CD4-positive, alpha-beta T cell (primary cell): Measurements from ENCODE around the gene RYR2. TPM values are rescaled to one million over a fixed set of nuclear protein-coding genes. Genes with fewer than 3 reads are reported as not detected.

ENCODE experiments used
- ATAC-seq: fragments of 200-7000 bp; cut with Tn5 transposase; one replicate; pipeline ENCODE4 v1.10.0; 2022; ENCODE audit warnings: mild to moderate bottlenecking; ENCODE audit not compliant: poor library complexity
- CTCF ChIA-PET: fragments of 350-600 bp; sonication (Branson Sonifier 250); formaldehyde crosslinking; loops from one replicate; lab custom pipeline; 2021; ENCODE audit warnings: antibody characterized with exemption, inconsistent platforms; lab: Charles Lee
- POLR2A ChIA-PET: fragments of 350-600 bp; sonication (Branson Sonifier 250); formaldehyde crosslinking; loops from one replicate; lab custom pipeline; 2021; ENCODE audit warnings: antibody characterized with exemption, inconsistent platforms; lab: Charles Lee
- DNase-seq, 14 experiments: peaks; one replicate each; pipeline ENCODE4 v3.0.0-alpha.2; 2013 to 2020; ENCODE audit warnings: mixed read lengths in 2 of 14
- H3K27ac ChIP-seq, 2 donors: one replicate each; pipeline versions ENCODE4 v1.5.1 to v1.7.0; 2013; ENCODE audit warnings: low read length in 2 of 2, low read depth in 1 of 2, mild to moderate bottlenecking in 1 of 2
- H3K27me3 ChIP-seq, 2 experiments: 1 replicate in 1 of 2; 2 replicates in 1 of 2; pipeline versions ENCODE4 v1.6.1 to v1.7.0; 2013; ENCODE audit warnings: low read length in 2 of 2, control low read depth in 1 of 2, mild to moderate bottlenecking in 1 of 2, moderate library complexity in 1 of 2; ENCODE audit not compliant: insufficient read depth in 2 of 2, control insufficient read depth in 1 of 2
- H3K36me3 ChIP-seq: one replicate; pipeline ENCODE4 v1.6.1; 2013; ENCODE audit warnings: low read length, control low read depth; ENCODE audit not compliant: insufficient read depth
- H3K4me1 ChIP-seq: one replicate; pipeline ENCODE4 v1.6.1; 2013; ENCODE audit warnings: low read length, control low read depth; ENCODE audit not compliant: insufficient read depth
- H3K4me3 ChIP-seq: one replicate; pipeline ENCODE4 v1.5.1; 2013; ENCODE audit warnings: mild to moderate bottlenecking, low read length, moderate library complexity
- H3K9me3 ChIP-seq, 2 experiments: 1 replicate in 1 of 2; 2 replicates in 1 of 2; pipeline versions ENCODE4 v1.6.1 to v1.7.0; 2013; ENCODE audit warnings: low read length in 2 of 2, mild to moderate bottlenecking in 2 of 2, control low read depth in 1 of 2, moderate library complexity in 1 of 2; ENCODE audit not compliant: control insufficient read depth in 1 of 2, insufficient read depth in 1 of 2
- H3K27ac Mint-ChIP-seq: one replicate; pipeline ENCODE4 v1.8.0; 2020; ENCODE audit warnings: mixed read lengths
- H3K27me3 Mint-ChIP-seq: one replicate; pipeline ENCODE4 v1.8.0; 2021; ENCODE audit warnings: mixed read lengths
- H3K36me3 Mint-ChIP-seq: one replicate; pipeline ENCODE4 v1.8.0; 2021; ENCODE audit warnings: low read depth, mixed read lengths
- H3K4me1 Mint-ChIP-seq: one replicate; pipeline ENCODE4 v1.8.0; 2021; ENCODE audit warnings: low read depth, mixed read lengths
- H3K4me3 Mint-ChIP-seq: one replicate; pipeline ENCODE4 v1.8.0; 2020; ENCODE audit warnings: mild to moderate bottlenecking, mixed read lengths
- H3K9me3 Mint-ChIP-seq: one replicate; pipeline ENCODE4 v1.8.0; 2020; ENCODE audit warnings: mixed read lengths
- intact Hi-C, 2 experiments: fragments of 100-400 bp; cut with DNase I in 1 of 2; cut with micrococcal nuclease in 1 of 2; formaldehyde crosslinking; loops; one replicate each; pipeline versions ENCODE4 v1.15.1 to v1.9.0; 2023 to 2025; cut with DNase I, micrococcal nuclease
- polyA plus RNA-seq, 2 donors: library from polyadenylated mRNA; unstranded; fragments of 120-200 nt; gene quantifications; one replicate each; pipeline ENCODE4 v1.2.1, GENCODE V29; 2013
- total RNA-seq, 174 experiments: library from RNA in 2 of 174; stranded (reverse) in 2 of 174; gene quantifications; one replicate each; pipeline ENCODE4 v1.2.3 and lab custom pipeline; 2021 to 2026
- TF ChIP-seq, protein P1 (sequence below): fragments of 200-600 bp; IDR thresholded peaks from one replicate; pipeline ENCODE4 v1.8.0; 2022; ENCODE audit warnings: antibody characterized with exemption, mild to moderate bottlenecking

The RYR2 gene
- total RNA-seq: not detected
- 0.15 TPM for polyA plus RNA-seq (2013, experiment 1 of 2)
- polyA plus RNA-seq (2013, experiment 2 of 2): 0.08 TPM
- 0 to 2.0 (median 0.07) reads per million in 172 experiments for total RNA-seq (lab: John Stamatoyannopoulos, UW)

DNA sequence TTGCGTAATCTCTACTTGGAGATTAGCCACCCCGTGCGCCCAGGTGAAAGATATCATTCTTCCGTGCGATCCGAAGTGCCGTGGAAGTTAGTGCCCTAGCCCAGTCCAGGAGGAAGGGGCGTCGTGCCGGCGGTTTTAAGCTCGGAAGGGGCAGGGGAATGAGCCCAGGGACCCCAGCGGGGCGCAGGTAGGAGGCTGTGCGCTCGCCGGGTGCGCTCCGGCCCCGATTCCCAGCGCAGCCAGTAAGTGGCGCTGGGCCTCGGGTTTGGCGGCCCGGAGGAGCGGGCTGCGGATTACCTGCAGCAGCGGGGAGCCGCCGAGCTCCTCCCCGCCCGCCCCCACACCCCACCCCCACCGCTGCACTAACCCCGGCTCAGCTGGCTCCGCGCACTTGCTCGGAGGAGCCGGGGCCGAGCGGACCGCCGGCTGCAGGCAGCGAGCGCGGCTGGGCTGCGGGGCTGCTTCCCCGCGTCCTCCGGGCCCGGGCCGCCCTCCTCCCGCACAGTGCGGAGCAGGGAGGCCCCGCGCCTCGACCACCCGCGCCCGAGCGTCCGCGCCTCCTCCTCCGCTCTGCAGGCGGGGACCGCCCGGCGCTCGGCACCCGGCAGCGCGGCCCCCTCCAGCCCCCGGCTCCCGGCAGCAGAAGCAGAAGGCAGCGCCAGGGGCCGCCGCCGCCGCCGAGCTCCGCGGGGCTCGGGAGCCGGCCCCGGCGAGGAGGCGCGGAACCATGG, at the start of gene RYR2:
Gene RYR2, plus strand, starts transcription at position 390 of the 731 bp plus-strand sequence. Its CDS starts 338 bp downstream, at position 728.
- intact Hi-C loops: no loop called here
- Histone ChIP-seq H3K4me1 (no peaks in the 10 kb centered on the region), H3K27ac (no peak within 1 kb of the TSS), H3K9me3 (peaks cover 0 to 6% of the 10 kb centered on the region in 2 experiments), H3K36me3 (no peaks in the 10 kb centered on the region), H3K27me3 (peaks cover 28 to 44% of the 10 kb centered on the region in 2 experiments), H3K4me3 (no peak within 1 kb of the TSS)
- Mint-ChIP-seq H3K36me3 (no peaks in the 10 kb centered on the region), H3K4me1 (peaks cover 14% of the 10 kb centered on the region), H3K4me3 (peak within 1 kb of the TSS; percentile 1), H3K9me3 (no peaks in the 10 kb centered on the region), H3K27me3 (peaks cover 42% of the 10 kb centered on the region), H3K27ac (no peak within 1 kb of the TSS)
- ChIA-PET CTCF (no interaction called here), POLR2A (no interaction called here)
- DNase-seq: no peak
- no peak for ATAC-seq
- TF ChIP-seq, protein P1, sequence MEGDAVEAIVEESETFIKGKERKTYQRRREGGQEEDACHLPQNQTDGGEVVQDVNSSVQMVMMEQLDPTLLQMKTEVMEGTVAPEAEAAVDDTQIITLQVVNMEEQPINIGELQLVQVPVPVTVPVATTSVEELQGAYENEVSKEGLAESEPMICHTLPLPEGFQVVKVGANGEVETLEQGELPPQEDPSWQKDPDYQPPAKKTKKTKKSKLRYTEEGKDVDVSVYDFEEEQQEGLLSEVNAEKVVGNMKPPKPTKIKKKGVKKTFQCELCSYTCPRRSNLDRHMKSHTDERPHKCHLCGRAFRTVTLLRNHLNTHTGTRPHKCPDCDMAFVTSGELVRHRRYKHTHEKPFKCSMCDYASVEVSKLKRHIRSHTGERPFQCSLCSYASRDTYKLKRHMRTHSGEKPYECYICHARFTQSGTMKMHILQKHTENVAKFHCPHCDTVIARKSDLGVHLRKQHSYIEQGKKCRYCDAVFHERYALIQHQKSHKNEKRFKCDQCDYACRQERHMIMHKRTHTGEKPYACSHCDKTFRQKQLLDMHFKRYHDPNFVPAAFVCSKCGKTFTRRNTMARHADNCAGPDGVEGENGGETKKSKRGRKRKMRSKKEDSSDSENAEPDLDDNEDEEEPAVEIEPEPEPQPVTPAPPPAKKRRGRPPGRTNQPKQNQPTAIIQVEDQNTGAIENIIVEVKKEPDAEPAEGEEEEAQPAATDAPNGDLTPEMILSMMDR: no peak

DNA sequence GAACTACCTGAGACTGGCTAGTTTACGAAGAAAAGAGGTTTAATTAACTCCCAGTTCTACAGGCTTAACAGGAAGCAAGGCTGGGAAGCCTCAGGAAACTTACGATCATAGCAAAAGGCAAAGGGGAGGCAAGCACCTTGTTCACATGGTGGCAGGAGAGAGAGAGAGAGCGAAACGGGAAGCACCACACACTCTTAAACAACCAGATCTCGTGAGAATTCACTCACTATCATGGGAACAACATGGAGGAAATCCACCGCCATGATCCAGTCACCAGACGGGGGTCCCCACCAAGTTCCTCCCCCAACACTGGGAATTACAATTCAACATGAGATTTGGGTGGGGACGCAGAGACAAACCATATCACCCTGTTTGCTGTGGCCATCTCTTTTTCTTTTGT, 49.5 kb upstream of the RYR2 start:
- no peaks in the 10 kb centered on the region for H3K4me1 Mint-ChIP-seq
- intact Hi-C loops: no loop called here
- TF ChIP-seq, protein P1: no peak
- Histone ChIP-seq H3K9me3 (peaks cover 0 to 3% of the 10 kb centered on the region in 2 experiments), H3K4me1 (no peaks in the 10 kb centered on the region), H3K4me3 (no peak overlapping the region), H3K27me3 (no peaks in the 10 kb centered on the region), H3K36me3 (no peaks in the 10 kb centered on the region), H3K27ac (no peak overlapping the region)
- no peak overlapping the region for H3K4me3 Mint-ChIP-seq
- no peaks in the 10 kb centered on the region for H3K36me3 Mint-ChIP-seq
- DNase-seq: no peak
- no peak overlapping the region for H3K27ac Mint-ChIP-seq
- CTCF ChIA-PET: no interaction called here
- POLR2A ChIA-PET: no interaction called here
- ATAC-seq: no peak
- peaks cover 12% of the 10 kb centered on the region for H3K9me3 Mint-ChIP-seq
- peaks cover 16% of the 10 kb centered on the region for H3K27me3 Mint-ChIP-seq

DNA sequence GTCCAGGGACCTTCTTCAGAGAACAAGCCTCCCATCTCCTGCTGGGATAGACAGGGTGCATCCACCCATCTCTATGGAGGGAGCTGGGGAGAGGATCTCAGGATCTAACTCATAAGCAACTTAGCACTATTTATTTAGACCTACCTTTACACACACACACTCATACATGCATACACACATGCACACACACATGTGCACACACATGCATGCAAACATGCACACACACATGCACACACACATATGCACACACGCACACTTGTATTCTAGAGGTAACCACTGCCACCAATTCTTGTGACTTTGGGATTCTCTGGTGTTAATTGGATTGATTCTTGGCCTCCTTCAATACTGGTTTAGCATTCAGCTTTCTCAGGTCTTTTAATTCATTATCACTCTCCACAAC, 47.5 kb upstream of the RYR2 start:
- ChIA-PET POLR2A (no interaction called here), CTCF (no interaction called here)
- H3K4me3 ChIP-seq: no peak overlapping the region
- H3K27me3 ChIP-seq: no peaks in the 10 kb centered on the region
- no peak for ATAC-seq
- Mint-ChIP-seq H3K4me1 (no peaks in the 10 kb centered on the region), H3K9me3 (peaks cover 11% of the 10 kb centered on the region), H3K36me3 (no peaks in the 10 kb centered on the region), H3K4me3 (no peak overlapping the region), H3K27ac (no peak overlapping the region), H3K27me3 (peaks cover 16% of the 10 kb centered on the region)
- H3K4me1 ChIP-seq: no peaks in the 10 kb centered on the region
- TF ChIP-seq, protein P1: no peak
- no peaks in the 10 kb centered on the region for H3K36me3 ChIP-seq
- intact Hi-C loops: no loop called here
- H3K9me3 ChIP-seq: peaks cover 0 to 3% of the 10 kb centered on the region in 2 experiments
- no peak for DNase-seq
- no peak overlapping the region for H3K27ac ChIP-seq
